Ovary (tissue), 3 donors: Measurements from ENCODE around the gene CCNDBP1.

Experiments used
- CTCF ChIP-seq, 3 donors: fragments of 450-650 bp in 2 of 3; fragments of 200-600 bp in 1 of 3; IDR thresholded peaks; one replicate each; pipeline versions ENCODE4 v1.5.1 to v1.8.0; 2016 to 2022; ENCODE audit warnings: antibody characterized with exemption in 3 of 3, mild to moderate bottlenecking in 1 of 3
- EP300 ChIP-seq: sonication (generic); formaldehyde crosslinking; IDR thresholded peaks from one replicate; pipeline ENCODE4 v1.6.1; 2017; ENCODE audit warnings: antibody characterized with exemption
- POLR2A ChIP-seq: fragments of 450-650 bp; IDR thresholded peaks from one replicate; pipeline ENCODE4 v1.6.1; 2017; ENCODE audit warnings: antibody characterized with exemption, mild to moderate bottlenecking, moderate library complexity
- donor health status: DM: no; HTN: no; CAD: no.

GRCh38 chr15:43185157-43186002 is at the start of gene CCNDBP1:
- TF ChIP-seq CTCF (IDR thresholded peaks at IDR 0.05): no peak
- peak; percentile 22 for TF ChIP-seq POLR2A
- TF ChIP-seq EP300: no peak
